ENCODE measurements around the gene PITPNC1.

DNA sequence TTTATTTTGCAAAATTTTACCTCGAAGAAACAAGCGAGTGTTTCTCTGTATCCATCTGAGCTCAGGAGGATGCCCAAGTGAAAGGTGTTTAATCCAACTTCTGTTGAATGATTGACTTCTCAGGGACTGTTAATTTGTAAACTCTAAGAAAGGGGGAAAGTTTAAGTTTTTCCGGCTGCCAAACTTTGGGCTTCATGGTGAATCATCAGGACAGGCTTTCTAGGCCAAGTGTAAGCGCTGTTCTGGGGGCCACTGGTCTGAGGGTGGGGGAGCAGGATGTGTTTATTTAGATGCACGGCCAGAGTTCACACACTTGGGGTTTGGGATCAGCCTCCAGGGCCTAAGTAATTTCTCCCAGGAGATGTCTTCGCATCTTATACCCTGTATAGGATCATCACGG is 110.4 kb downstream of the PITPNC1 start:
- TF ChIP-seq POLR2AphosphoS5 (IDR thresholded peaks at IDR 0.05; ENCODE audit: insufficient read depth, low read depth, low read length) (no peak), CTCF (IDR thresholded peaks at IDR 0.05; ENCODE audit: extremely low read depth in 1 of 2, insufficient read depth in 1 of 2, low read depth in 1 of 2, low read length in 2 of 2) (no peak), POLR2A (IDR thresholded peaks at IDR 0.05; ENCODE audit: low read depth, low read length) (no peak), EZH2 (IDR thresholded peaks at IDR 0.05; ENCODE audit: borderline replicate concordance, low read depth, low read length, severe bottlenecking) (no peak)
- TF ChIP-seq, protein P1, sequence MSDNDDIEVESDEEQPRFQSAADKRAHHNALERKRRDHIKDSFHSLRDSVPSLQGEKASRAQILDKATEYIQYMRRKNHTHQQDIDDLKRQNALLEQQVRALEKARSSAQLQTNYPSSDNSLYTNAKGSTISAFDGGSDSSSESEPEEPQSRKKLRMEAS (IDR thresholded peaks at IDR 0.05; ENCODE audit: insufficient read depth, insufficient read length): no peak

All from endothelial cell of umbilical vein (primary cell).